Ectodermal cell (in vitro differentiated cells): ENCODE data around the gene GART.
"Not testable (repeated sequence)": the region's sequence is repeated elsewhere in the genome, so short reads cannot be mapped to it uniquely, and the experiment has no call there.

Experiments
- H3K27ac ChIP-seq: 2 replicates; pipeline ENCODE4 v1.7.0; 2013; ENCODE audit warnings: mild to moderate bottlenecking, low read depth, low read length; ENCODE audit not compliant: insufficient read depth, poor library complexity, severe bottlenecking
- H3K27me3 ChIP-seq: 2 replicates; pipeline ENCODE4 v1.7.0; 2013; ENCODE audit warnings: mild to moderate bottlenecking, low read length; ENCODE audit not compliant: insufficient read depth, control insufficient read depth, poor library complexity, severe bottlenecking
- H3K36me3 ChIP-seq: one replicate; pipeline ENCODE4 v1.7.0; 2013; ENCODE audit warnings: low read length; ENCODE audit not compliant: control insufficient read depth, insufficient read depth
- H3K4me1 ChIP-seq: one replicate; pipeline ENCODE4 v1.7.0; 2013; ENCODE audit warnings: low read length; ENCODE audit not compliant: control insufficient read depth, insufficient read depth
- H3K4me3 ChIP-seq: 2 replicates; pipeline ENCODE4 v1.7.0; 2013; ENCODE audit warnings: low read depth, low read length, control low read depth; ENCODE audit not compliant: insufficient read depth
- H3K9me3 ChIP-seq: 2 replicates; pipeline ENCODE4 v1.7.0; 2013; ENCODE audit warnings: mild to moderate bottlenecking, low read length, moderate library complexity; ENCODE audit not compliant: control insufficient read depth
- WGBS, 2 experiments: methylation state at CpG; one replicate each; pipeline ENCODE4 v1.1.7; 2013; ENCODE audit warnings: missing lambda C conversion rate in 2 of 2; 5-methylcytosine and 5-hydroxymethylcytosine counted together

The GART gene

GRCh38 chr21:33518899-33519298, 23.0 kb downstream of the GART start:
- H3K4me3 ChIP-seq: no peak overlapping the region
- H3K4me1 ChIP-seq: no peaks in the 10 kb centered on the region
- no peaks in the 10 kb centered on the region for H3K9me3 ChIP-seq
- 94 to 95% methylated on average over 4 of the region's 4 CpGs for WGBS, 2 experiments
- no peaks in the 10 kb centered on the region for H3K27me3 ChIP-seq
- H3K27ac ChIP-seq: no peak overlapping the region
- H3K36me3 ChIP-seq: peaks cover 31% of the 10 kb centered on the region

GRCh38 chr21:33514229-33514628, 27.7 kb downstream of the GART start:
- Histone ChIP-seq H3K27me3 (no peaks in the 10 kb centered on the region), H3K27ac (no peak overlapping the region), H3K4me1 (no peaks in the 10 kb centered on the region), H3K4me3 (no peak overlapping the region), H3K36me3 (peaks cover 24% of the 10 kb centered on the region), H3K9me3 (no peaks in the 10 kb centered on the region)
- 90 to 100% methylated on average over 2 of the region's 2 CpGs for WGBS, 2 experiments

GRCh38 chr21:33512481-33512880, 29.4 kb downstream of the GART start:
- Histone ChIP-seq H3K27ac (no peak overlapping the region), H3K4me3 (no peak overlapping the region), H3K4me1 (no peaks in the 10 kb centered on the region), H3K9me3 (no peaks in the 10 kb centered on the region), H3K27me3 (no peaks in the 10 kb centered on the region), H3K36me3 (peaks cover 22% of the 10 kb centered on the region)
- WGBS, 2 experiments: 93 to 95% methylated on average over 3 of the region's 3 CpGs

GRCh38 chr21:33511639-33512038, 30.3 kb downstream of the GART start:
- 87 to 93% methylated on average over 4 of the region's 4 CpGs for WGBS, 2 experiments
- peaks cover 22% of the 10 kb centered on the region for H3K36me3 ChIP-seq

GRCh38 chr21:33510826-33511225, 31.1 kb downstream of the GART start:
- Histone ChIP-seq H3K27me3 (no peaks in the 10 kb centered on the region), H3K36me3 (peaks cover 22% of the 10 kb centered on the region), H3K4me1 (no peaks in the 10 kb centered on the region), H3K9me3 (peaks cover 4% of the 10 kb centered on the region), H3K27ac (no peak overlapping the region), H3K4me3 (no peak overlapping the region)
- 98 to 99% methylated on average over 8 of the region's 8 CpGs for whole genome bisulfite sequencing, 2 experiments

More at GRCh38 chr21:33511639-33512038, 30.3 kb downstream of the GART start:
- Histone ChIP-seq H3K27me3 (no peaks in the 10 kb centered on the region), H3K9me3 (peaks cover 4% of the 10 kb centered on the region), H3K4me1 (no peaks in the 10 kb centered on the region), H3K4me3 (no peak overlapping the region), H3K27ac (no peak overlapping the region)

GRCh38 chr21:33507003-33507402, 34.9 kb downstream of the GART start:
- whole genome bisulfite sequencing, 2 experiments: 88 to 94% methylated on average over 1 of the region's 1 CpG
- H3K4me3 ChIP-seq, H3K27ac ChIP-seq, H3K27me3 ChIP-seq, H3K9me3 ChIP-seq, H3K4me1 ChIP-seq: not testable (repeated sequence)
- H3K36me3 ChIP-seq: peaks cover 32% of the 10 kb centered on the region

GRCh38 chr21:33505833-33506232, 36.1 kb downstream of the GART start:
- no peak overlapping the region for H3K27ac ChIP-seq
- H3K4me3 ChIP-seq: no peak overlapping the region
- H3K4me1 ChIP-seq: no peaks in the 10 kb centered on the region
- H3K36me3 ChIP-seq: peaks cover 32% of the 10 kb centered on the region
- WGBS, 2 experiments: 93 to 96% methylated on average over 8 of the region's 8 CpGs
- peaks cover 4% of the 10 kb centered on the region for H3K9me3 ChIP-seq
- H3K27me3 ChIP-seq: no peaks in the 10 kb centered on the region

- no peak overlapping the region for H3K27ac ChIP-seq
- no peaks in the 10 kb centered on the region for H3K4me1 ChIP-seq
- no peaks in the 10 kb centered on the region for H3K36me3 ChIP-seq
- no peaks in the 10 kb centered on the region for H3K27me3 ChIP-seq
- H3K9me3 ChIP-seq: no peaks in the 10 kb centered on the region
- WGBS, 2 experiments: 72% methylated on average over 7 of the region's 7 CpGs
- no peak overlapping the region for H3K4me3 ChIP-seq
Observed at GRCh38 chr21:33496345-33496744, 45.6 kb downstream of the GART start.

GRCh38 chr21:33495743-33496142, 46.2 kb downstream of the GART start:
- H3K4me3 ChIP-seq: no peak overlapping the region
- no peaks in the 10 kb centered on the region for H3K36me3 ChIP-seq
- 74 to 78% methylated on average over 4 of the region's 4 CpGs for WGBS, 2 experiments
- H3K27ac ChIP-seq: no peak overlapping the region
- no peaks in the 10 kb centered on the region for H3K27me3 ChIP-seq
- no peaks in the 10 kb centered on the region for H3K4me1 ChIP-seq
- H3K9me3 ChIP-seq: no peaks in the 10 kb centered on the region

GRCh38 chr21:33493756-33494155, 48.2 kb downstream of the GART start:
- Histone ChIP-seq H3K4me1 (no peaks in the 10 kb centered on the region), H3K27ac (no peak overlapping the region), H3K4me3 (no peak overlapping the region), H3K9me3 (no peaks in the 10 kb centered on the region), H3K36me3 (no peaks in the 10 kb centered on the region), H3K27me3 (no peaks in the 10 kb centered on the region)
- WGBS, 2 experiments: 90 to 93% methylated on average over 3 of the region's 3 CpGs

GRCh38 chr21:33492571-33492970, 49.3 kb downstream of the GART start:
- Histone ChIP-seq H3K4me3 (no peak overlapping the region), H3K4me1 (no peaks in the 10 kb centered on the region), H3K9me3 (no peaks in the 10 kb centered on the region), H3K27ac (no peak overlapping the region), H3K27me3 (no peaks in the 10 kb centered on the region), H3K36me3 (no peaks in the 10 kb centered on the region)
- 92 to 96% methylated on average over 2 of the region's 2 CpGs for WGBS, 2 experiments
